SK-N-SH (cell line): ENCODE measurements around the gene BMP5. TPM values are rescaled to one million over a fixed set of nuclear protein-coding genes. Genes with fewer than 3 reads are reported as not detected.

Experiments
- CTCF ChIA-PET: fragments of 300-600, 350-600 bp; formaldehyde crosslinking; extraction: SDS; loops from one replicate; lab custom pipeline; 2021; lab: Yijun Ruan, JAX
- POLR2A ChIA-PET: fragments of 350-600 bp; sonication (Branson Sonifier 250); formaldehyde crosslinking; extraction: SDS; loops from one replicate; lab custom pipeline; 2020; ENCODE audit warnings: antibody characterized with exemption, inconsistent platforms; lab: Yijun Ruan, JAX
- DNase-seq: peaks from one replicate; pipeline ENCODE4 v3.0.0; 2012
- H2AFZ ChIP-seq: fragments of 200-600 bp; sonication (generic); 2 replicates; pipeline ENCODE4 v1.8.1; 2016; ENCODE audit warnings: antibody characterized with exemption, mild to moderate bottlenecking, low read depth
- H3F3A ChIP-seq: fragments of 200-600 bp; sonication (generic); replicated peaks from 2 replicates; pipeline ENCODE3; 2016; ENCODE audit warnings: antibody characterized with exemption, mild to moderate bottlenecking; ENCODE audit not compliant: insufficient read depth
- H3K27ac ChIP-seq, 2 experiments: fragments of 200-500 bp in 1 of 2; fragments of 200-600 bp in 1 of 2; sonication (Bioruptor generic) in 1 of 2; sonication (generic), shearing (Covaris generic) in 1 of 2; 2 replicates each; pipeline versions ENCODE4 v1.5.1 to v1.6.1; 2014 to 2016; ENCODE audit warnings: low read depth in 2 of 2, inconsistent platforms in 1 of 2, low read length in 1 of 2, mild to moderate bottlenecking in 1 of 2, mixed read lengths in 1 of 2
- H3K27me3 ChIP-seq: fragments of 200-600 bp; sonication (generic), shearing (Covaris generic); 2 replicates; pipeline ENCODE4 v1.6.1; 2016; ENCODE audit warnings: mixed run types; ENCODE audit not compliant: insufficient read depth
- H3K36me3 ChIP-seq, 2 experiments: fragments of 200-500 bp in 1 of 2; fragments of 200-600 bp in 1 of 2; sonication (Bioruptor generic) in 1 of 2; sonication (generic) in 1 of 2; replicated peaks in 1 of 2; 2 replicates each; pipeline versions ENCODE3 to v1.5.1; 2014 to 2016; ENCODE audit warnings: low read length in 1 of 2, mild to moderate bottlenecking in 1 of 2; ENCODE audit not compliant: insufficient read depth in 2 of 2, control insufficient read depth in 1 of 2
- H3K4me1 ChIP-seq, 2 experiments: fragments of 200-500 bp in 1 of 2; fragments of 200-600 bp in 1 of 2; sonication (Bioruptor generic) in 1 of 2; sonication (generic), shearing (Covaris generic) in 1 of 2; 2 replicates each; pipeline versions ENCODE4 v1.5.1 to v1.6.1; 2014 to 2016; ENCODE audit warnings: low read depth in 1 of 2, low read length in 1 of 2, mixed run types in 1 of 2; ENCODE audit not compliant: insufficient read depth in 2 of 2, control insufficient read depth in 1 of 2
- H3K4me2 ChIP-seq: fragments of 200-600 bp; sonication (generic), shearing (Covaris generic); 2 replicates; pipeline ENCODE4 v1.6.1; 2017; ENCODE audit warnings: mixed run types
- H3K4me3 ChIP-seq, 2 experiments: fragments of 200-500 bp in 1 of 2; fragments of 200-600 bp in 1 of 2; sonication (Bioruptor generic) in 1 of 2; sonication (generic), shearing (Covaris generic) in 1 of 2; 2 replicates each; pipeline versions ENCODE4 v1.5.1 to v1.8.1; 2014 to 2016; ENCODE audit warnings: low read depth in 2 of 2, inconsistent platforms in 1 of 2, low read length in 1 of 2, mild to moderate bottlenecking in 1 of 2, mixed read lengths in 1 of 2, moderate library complexity in 1 of 2
- H3K79me2 ChIP-seq: fragments of 200-600 bp; sonication (generic); 2 replicates; pipeline ENCODE4 v1.8.1; 2017; ENCODE audit warnings: mild to moderate bottlenecking; ENCODE audit not compliant: insufficient read depth
- H3K9ac ChIP-seq: fragments of 200-600 bp; sonication (generic); 2 replicates; pipeline ENCODE4 v1.6.1; 2017; ENCODE audit warnings: mixed run types
- H3K9me2 ChIP-seq: fragments of 200-600 bp; sonication (generic); 2 replicates; pipeline ENCODE4 v1.6.1; 2017; ENCODE audit warnings: mixed run types
- H3K9me3 ChIP-seq: fragments of 200-600 bp; sonication (generic); 2 replicates; pipeline ENCODE4 v1.6.1; 2017; ENCODE audit warnings: mixed run types, mild to moderate bottlenecking, moderate library complexity
- H4K20me1 ChIP-seq: fragments of 200-600 bp; sonication (generic); 2 replicates; pipeline ENCODE4 v1.6.1; 2017; ENCODE audit warnings: mild to moderate bottlenecking, mixed run types; ENCODE audit not compliant: insufficient read depth
- ELF1 ChIP-seq: IDR thresholded peaks from 2 replicates; pipeline ENCODE4 v1.4.0; 2012
- FOSL2 ChIP-seq: IDR thresholded peaks from 2 replicates; pipeline ENCODE4 v1.4.0; 2012; ENCODE audit warnings: low read depth, mild to moderate bottlenecking, moderate library complexity, borderline replicate concordance
- FOXM1 ChIP-seq: IDR thresholded peaks from 2 replicates; pipeline ENCODE4 v1.4.0; 2012; ENCODE audit warnings: low read depth, mild to moderate bottlenecking
- GABPA ChIP-seq: IDR thresholded peaks from 2 replicates; pipeline ENCODE4 v1.4.0; 2012; ENCODE audit warnings: low read depth, mild to moderate bottlenecking
- MAX ChIP-seq: IDR thresholded peaks from 2 replicates; pipeline ENCODE4 v1.4.0; 2012; ENCODE audit warnings: low read depth
- MEF2A ChIP-seq: IDR thresholded peaks from 2 replicates; pipeline ENCODE4 v1.4.0; 2012; ENCODE audit warnings: low read depth, borderline replicate concordance
- MXI1 ChIP-seq: IDR thresholded peaks from 2 replicates; pipeline ENCODE4 v1.6.1; 2012; ENCODE audit warnings: mild to moderate bottlenecking, low read depth, low read length, improper control_type of control experiment
- NRF1 ChIP-seq: IDR thresholded peaks from 2 replicates; pipeline ENCODE4 v1.6.1; 2012; ENCODE audit warnings: low read depth, mild to moderate bottlenecking, low read length
- RCOR1 ChIP-seq: fragments of 150-350 bp; IDR thresholded peaks from 2 replicates; pipeline ENCODE4 v1.6.1; 2017; ENCODE audit warnings: antibody characterized with exemption, low read length
- SIN3A ChIP-seq: IDR thresholded peaks from 2 replicates; pipeline ENCODE4 v1.6.1; 2012; ENCODE audit warnings: low read depth, mild to moderate bottlenecking, low read length, moderate library complexity, borderline replicate concordance
- SMC3 ChIP-seq: IDR thresholded peaks from 2 replicates; pipeline ENCODE4 v1.6.1; 2012; ENCODE audit warnings: low read depth, low read length, improper control_type of control experiment
- TAF1 ChIP-seq: IDR thresholded peaks from 2 replicates; pipeline ENCODE4 v1.6.1; 2012; ENCODE audit warnings: low read depth, mild to moderate bottlenecking, low read length, moderate library complexity, borderline replicate concordance
- USF2 ChIP-seq: fragments of 150-350 bp; IDR thresholded peaks from 2 replicates; pipeline ENCODE4 v1.6.1; 2017; ENCODE audit warnings: antibody characterized with exemption, low read length, low read depth, borderline replicate concordance
- YY1 ChIP-seq: IDR thresholded peaks from 2 replicates; pipeline ENCODE4 v1.4.0; 2012; ENCODE audit warnings: low read depth, mild to moderate bottlenecking
- WGBS: methylation state at CpG from one replicate; pipeline ENCODE4 v1.1.6; 2017; ENCODE audit warnings: low lambda C conversion rate; 5-methylcytosine and 5-hydroxymethylcytosine counted together
- polyA plus RNA-seq, 3 experiments: library from polyadenylated mRNA; depleted of rRNA; stranded (reverse); fragments of >200 nt; gene quantifications; 2 replicates each; pipeline ENCODE4 v1.2.3, GENCODE V29; 2012
- TF ChIP-seq, protein P1 (sequence below): IDR thresholded peaks from 2 replicates; pipeline ENCODE4 v1.4.0; 2012; ENCODE audit warnings: low read depth, borderline replicate concordance
- TF ChIP-seq, protein P2 (sequence below): IDR thresholded peaks from 2 replicates; pipeline ENCODE4 v1.4.0; 2012; ENCODE audit warnings: low read depth, borderline replicate concordance
- TF ChIP-seq, protein P3 (sequence below): IDR thresholded peaks from 2 replicates; pipeline ENCODE4 v1.6.1; 2012; ENCODE audit warnings: mild to moderate bottlenecking, low read depth, low read length, moderate library complexity

BMP5 gene
- polyA plus RNA-seq, 1 of the 3 experiments (the other 2 are of a cell fraction): 0.05 TPM

- TF ChIP-seq, protein P1, sequence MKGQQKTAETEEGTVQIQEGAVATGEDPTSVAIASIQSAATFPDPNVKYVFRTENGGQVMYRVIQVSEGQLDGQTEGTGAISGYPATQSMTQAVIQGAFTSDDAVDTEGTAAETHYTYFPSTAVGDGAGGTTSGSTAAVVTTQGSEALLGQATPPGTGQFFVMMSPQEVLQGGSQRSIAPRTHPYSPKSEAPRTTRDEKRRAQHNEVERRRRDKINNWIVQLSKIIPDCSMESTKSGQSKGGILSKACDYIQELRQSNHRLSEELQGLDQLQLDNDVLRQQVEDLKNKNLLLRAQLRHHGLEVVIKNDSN: no peak
- TF ChIP-seq SIN3A (no peak), GABPA (no peak)
Observed at GRCh38 chr6:55772730-55773129, 102.7 kb downstream of the BMP5 start (continued).

- no peak overlapping the region for H3K4me2 ChIP-seq
- no peak overlapping the region for H2AFZ ChIP-seq
- no peaks in the 10 kb centered on the region for H3K27me3 ChIP-seq
- 38% methylated on average over 1 of the region's 1 CpG for WGBS
- ChIA-PET POLR2A (no interaction called here), CTCF (no interaction called here)
- H3K9ac ChIP-seq: no peak overlapping the region
- H3K27ac ChIP-seq: no peak overlapping the region
- no peak for DNase-seq
- TF ChIP-seq SIN3A (no peak), NRF1 (no peak), FOSL2 (no peak), YY1 (no peak), FOXM1 (no peak)
- TF ChIP-seq, protein P2, sequence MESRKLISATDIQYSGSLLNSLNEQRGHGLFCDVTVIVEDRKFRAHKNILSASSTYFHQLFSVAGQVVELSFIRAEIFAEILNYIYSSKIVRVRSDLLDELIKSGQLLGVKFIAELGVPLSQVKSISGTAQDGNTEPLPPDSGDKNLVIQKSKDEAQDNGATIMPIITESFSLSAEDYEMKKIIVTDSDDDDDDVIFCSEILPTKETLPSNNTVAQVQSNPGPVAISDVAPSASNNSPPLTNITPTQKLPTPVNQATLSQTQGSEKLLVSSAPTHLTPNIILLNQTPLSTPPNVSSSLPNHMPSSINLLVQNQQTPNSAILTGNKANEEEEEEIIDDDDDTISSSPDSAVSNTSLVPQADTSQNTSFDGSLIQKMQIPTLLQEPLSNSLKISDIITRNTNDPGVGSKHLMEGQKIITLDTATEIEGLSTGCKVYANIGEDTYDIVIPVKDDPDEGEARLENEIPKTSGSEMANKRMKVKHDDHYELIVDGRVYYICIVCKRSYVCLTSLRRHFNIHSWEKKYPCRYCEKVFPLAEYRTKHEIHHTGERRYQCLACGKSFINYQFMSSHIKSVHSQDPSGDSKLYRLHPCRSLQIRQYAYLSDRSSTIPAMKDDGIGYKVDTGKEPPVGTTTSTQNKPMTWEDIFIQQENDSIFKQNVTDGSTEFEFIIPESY: no peak
- no peaks in the 10 kb centered on the region for H3K36me3 ChIP-seq
- no peak overlapping the region for H3K4me3 ChIP-seq
- no peaks in the 10 kb centered on the region for H3K79me2 ChIP-seq
- H4K20me1 ChIP-seq: no peaks in the 10 kb centered on the region
- no peaks in the 10 kb centered on the region for H3K9me3 ChIP-seq
- H3F3A ChIP-seq: no peaks in the 10 kb centered on the region
- H3K4me1 ChIP-seq: no peaks in the 10 kb centered on the region
- H3K9me2 ChIP-seq: no peaks in the 10 kb centered on the region
Observed at GRCh38 chr6:55759536-55759935, 115.9 kb downstream of the BMP5 start.

DNA sequence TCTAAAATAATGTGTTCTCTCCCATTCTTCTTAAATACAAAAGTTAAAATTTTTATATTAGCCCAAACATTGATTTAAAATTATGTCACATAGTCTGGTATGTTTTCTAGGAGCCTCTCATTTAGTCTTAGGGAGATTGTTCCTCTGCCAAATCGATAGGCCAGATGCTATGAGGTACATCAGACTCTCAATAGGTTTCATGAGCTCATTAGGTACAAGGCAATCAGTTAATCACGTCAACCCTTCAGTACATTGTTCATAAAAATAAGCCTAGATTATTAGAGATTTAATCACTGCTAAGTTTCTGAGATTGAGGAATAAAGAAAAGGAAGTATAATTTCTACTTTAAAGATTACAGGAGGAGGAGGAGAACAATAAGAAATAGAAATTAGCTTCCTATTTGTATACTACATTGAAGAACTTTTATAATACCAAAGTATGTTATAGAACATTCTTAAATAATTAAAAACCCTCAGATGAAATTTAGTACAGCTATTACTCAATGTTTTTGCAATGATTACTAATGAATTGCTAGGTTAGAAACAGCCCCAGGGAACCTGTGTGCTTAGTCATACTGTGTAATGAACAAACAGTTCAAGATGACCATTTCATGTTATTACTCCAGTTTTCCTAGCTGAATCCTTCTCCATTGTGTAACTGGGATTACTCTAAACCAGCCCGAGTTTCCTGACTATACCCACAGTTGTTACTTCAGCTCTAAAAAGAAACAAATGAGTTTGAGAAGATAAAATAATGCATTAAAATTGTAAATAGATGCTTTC, 117.0 kb downstream of the BMP5 start:
- H4K20me1 ChIP-seq: no peaks in the 10 kb centered on the region
- no peak overlapping the region for H3K27ac ChIP-seq
- H2AFZ ChIP-seq: peak overlapping the region; percentile 16; the same call in 1 of the 2 replicates
- no peaks in the 10 kb centered on the region for H3K4me1 ChIP-seq
- H3K9me3 ChIP-seq: no peaks in the 10 kb centered on the region
- H3K4me3 ChIP-seq: no peak overlapping the region
- ChIA-PET POLR2A (no interaction called here), CTCF (interaction anchor here (0.9 kb wide), 1 partner anchor 9 kb away, joined by 3 read pairs; no protein-coding TSS in a partner anchor)
- WGBS: 24% methylated on average over 3 of the region's 3 CpGs
- no peaks in the 10 kb centered on the region for H3K36me3 ChIP-seq
- no peaks in the 10 kb centered on the region for H3K9me2 ChIP-seq
- H3K9ac ChIP-seq: no peak overlapping the region
- DNase-seq: no peak
- H3K27me3 ChIP-seq: no peaks in the 10 kb centered on the region
- H3F3A ChIP-seq: no peaks in the 10 kb centered on the region
- H3K4me2 ChIP-seq: no peak overlapping the region
- no peaks in the 10 kb centered on the region for H3K79me2 ChIP-seq
- TF ChIP-seq USF2 (no peak), TAF1 (no peak), GABPA (no peak), SMC3 (no peak), RCOR1 (no peak), MXI1 (no peak), YY1 (no peak), FOXM1 (no peak), MAX (no peak), MEF2A (no peak), ELF1 (no peak)
- TF ChIP-seq, protein P3, sequence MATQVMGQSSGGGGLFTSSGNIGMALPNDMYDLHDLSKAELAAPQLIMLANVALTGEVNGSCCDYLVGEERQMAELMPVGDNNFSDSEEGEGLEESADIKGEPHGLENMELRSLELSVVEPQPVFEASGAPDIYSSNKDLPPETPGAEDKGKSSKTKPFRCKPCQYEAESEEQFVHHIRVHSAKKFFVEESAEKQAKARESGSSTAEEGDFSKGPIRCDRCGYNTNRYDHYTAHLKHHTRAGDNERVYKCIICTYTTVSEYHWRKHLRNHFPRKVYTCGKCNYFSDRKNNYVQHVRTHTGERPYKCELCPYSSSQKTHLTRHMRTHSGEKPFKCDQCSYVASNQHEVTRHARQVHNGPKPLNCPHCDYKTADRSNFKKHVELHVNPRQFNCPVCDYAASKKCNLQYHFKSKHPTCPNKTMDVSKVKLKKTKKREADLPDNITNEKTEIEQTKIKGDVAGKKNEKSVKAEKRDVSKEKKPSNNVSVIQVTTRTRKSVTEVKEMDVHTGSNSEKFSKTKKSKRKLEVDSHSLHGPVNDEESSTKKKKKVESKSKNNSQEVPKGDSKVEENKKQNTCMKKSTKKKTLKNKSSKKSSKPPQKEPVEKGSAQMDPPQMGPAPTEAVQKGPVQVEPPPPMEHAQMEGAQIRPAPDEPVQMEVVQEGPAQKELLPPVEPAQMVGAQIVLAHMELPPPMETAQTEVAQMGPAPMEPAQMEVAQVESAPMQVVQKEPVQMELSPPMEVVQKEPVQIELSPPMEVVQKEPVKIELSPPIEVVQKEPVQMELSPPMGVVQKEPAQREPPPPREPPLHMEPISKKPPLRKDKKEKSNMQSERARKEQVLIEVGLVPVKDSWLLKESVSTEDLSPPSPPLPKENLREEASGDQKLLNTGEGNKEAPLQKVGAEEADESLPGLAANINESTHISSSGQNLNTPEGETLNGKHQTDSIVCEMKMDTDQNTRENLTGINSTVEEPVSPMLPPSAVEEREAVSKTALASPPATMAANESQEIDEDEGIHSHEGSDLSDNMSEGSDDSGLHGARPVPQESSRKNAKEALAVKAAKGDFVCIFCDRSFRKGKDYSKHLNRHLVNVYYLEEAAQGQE: no peak
